22Rv1 (cell line): ENCODE results near the gene TOP3A.

Source experiments
- H3K27ac ChIP-seq: fragments of 450-650 bp; 2 replicates; pipeline ENCODE4 v1.5.1; 2017
- CTCF ChIP-seq: fragments of 450-650 bp; IDR thresholded peaks from 2 replicates; pipeline ENCODE4 v1.5.1; 2017; ENCODE audit warnings: mild to moderate bottlenecking
- ZFX ChIP-seq: fragments of 450-650 bp; IDR thresholded peaks from 2 replicates; pipeline ENCODE4 v1.6.1; 2017; ENCODE audit warnings: antibody characterized with exemption, borderline replicate concordance

The TOP3A gene

GRCh38 chr17:18245038-18245776 is 69.6 kb downstream of the TOP3A start:
- peak overlapping the region; percentile 85; the same call in 1 of the 2 replicates for H3K27ac ChIP-seq
- no peak for TF ChIP-seq CTCF
- no peak for TF ChIP-seq ZFX

- TF ChIP-seq CTCF (no peak), ZFX (no peak)
- no peak overlapping the region for H3K27ac ChIP-seq
Observed at GRCh38 chr17:18241229-18241871, 73.4 kb downstream of the TOP3A start.

- no peak overlapping the region for H3K27ac ChIP-seq
- TF ChIP-seq ZFX (no peak), CTCF (no peak)
Observed at GRCh38 chr17:18240449-18240848, 74.3 kb downstream of the TOP3A start.

- no peak for TF ChIP-seq CTCF
- TF ChIP-seq ZFX, result no peak
- no peak overlapping the region for H3K27ac ChIP-seq
Observed at GRCh38 chr17:18238299-18238698, 76.5 kb downstream of the TOP3A start.

GRCh38 chr17:18237461-18237860 is 77.3 kb downstream of the TOP3A start:
- TF ChIP-seq CTCF (no peak), ZFX (no peak)
- H3K27ac ChIP-seq, result no peak overlapping the region

- H3K27ac ChIP-seq, result no peak overlapping the region
- no peak for TF ChIP-seq ZFX
- TF ChIP-seq CTCF, result no peak
Observed at GRCh38 chr17:18236494-18236893, 78.3 kb downstream of the TOP3A start.

- H3K27ac ChIP-seq, result no peak overlapping the region
- TF ChIP-seq ZFX (no peak), CTCF (no peak)
Observed at GRCh38 chr17:18235743-18236256, 79.0 kb downstream of the TOP3A start.
